ENCODE measurements around the gene SEMA3D.

GRCh38 chr7:85119934-85120333 is 66.9 kb downstream of the SEMA3D start:
- no peak for TF ChIP-seq CTCF (IDR thresholded peaks at IDR 0.05; ENCODE audit: low read depth, low read length, missing input control)
- TF ChIP-seq FOXA1 (IDR thresholded peaks at IDR 0.05) = no peak
- TF ChIP-seq RXRA (IDR thresholded peaks at IDR 0.05) = no peak
- no peak for TF ChIP-seq REST (IDR thresholded peaks at IDR 0.05)
- TF ChIP-seq ZBTB33 (IDR thresholded peaks at IDR 0.05) = no peak
- TF ChIP-seq MAX (IDR thresholded peaks at IDR 0.05) = no peak
- no peak for TF ChIP-seq ATF3 (IDR thresholded peaks at IDR 0.05)
- TF ChIP-seq RAD21 (IDR thresholded peaks at IDR 0.05) = no peak
- no peak for TF ChIP-seq YY1 (IDR thresholded peaks at IDR 0.05)
- no peak for TF ChIP-seq TAF1 (conservative IDR thresholded peaks at IDR 0.05)
- TF ChIP-seq JUND (IDR thresholded peaks at IDR 0.05) = no peak
- no peak for TF ChIP-seq SP1 (IDR thresholded peaks at IDR 0.05)
- TF ChIP-seq GABPA (IDR thresholded peaks at IDR 0.05 in 1 of 2, conservative IDR thresholded peaks at IDR 0.05 in 1 of 2) = no peak

All from liver (tissue), 3 donors.